Transverse colon (tissue), 4 donors: Measurements from ENCODE around the gene LSM6.

ENCODE experiments used
- CTCF ChIP-seq, 5 experiments: fragments of 200-600 bp in 3 of 5; fragments of 450-650 bp in 2 of 5; sonication (generic) in 3 of 5; IDR thresholded peaks; 1 replicate in 2 of 5; 2 replicates in 3 of 5; pipeline ENCODE4 v1.5.1; 2016 to 2017; ENCODE audit warnings: antibody characterized with exemption in 5 of 5, inconsistent platforms in 3 of 5, mild to moderate bottlenecking in 2 of 5, moderate library complexity in 1 of 5
- EP300 ChIP-seq: sonication (generic); formaldehyde crosslinking; IDR thresholded peaks from one replicate; pipeline ENCODE4 v1.6.1; 2017; ENCODE audit warnings: antibody characterized with exemption, low read depth
- POLR2A ChIP-seq: fragments of 450-650 bp; IDR thresholded peaks from one replicate; pipeline ENCODE4 v1.6.1; 2016; ENCODE audit warnings: antibody characterized with exemption, mild to moderate bottlenecking, moderate library complexity
- POLR2AphosphoS5 ChIP-seq, 3 donors: sonication (generic); formaldehyde crosslinking; IDR thresholded peaks; one replicate each; pipeline ENCODE4 v1.6.1; 2016; ENCODE audit warnings: antibody characterized with exemption in 3 of 3

DNA sequence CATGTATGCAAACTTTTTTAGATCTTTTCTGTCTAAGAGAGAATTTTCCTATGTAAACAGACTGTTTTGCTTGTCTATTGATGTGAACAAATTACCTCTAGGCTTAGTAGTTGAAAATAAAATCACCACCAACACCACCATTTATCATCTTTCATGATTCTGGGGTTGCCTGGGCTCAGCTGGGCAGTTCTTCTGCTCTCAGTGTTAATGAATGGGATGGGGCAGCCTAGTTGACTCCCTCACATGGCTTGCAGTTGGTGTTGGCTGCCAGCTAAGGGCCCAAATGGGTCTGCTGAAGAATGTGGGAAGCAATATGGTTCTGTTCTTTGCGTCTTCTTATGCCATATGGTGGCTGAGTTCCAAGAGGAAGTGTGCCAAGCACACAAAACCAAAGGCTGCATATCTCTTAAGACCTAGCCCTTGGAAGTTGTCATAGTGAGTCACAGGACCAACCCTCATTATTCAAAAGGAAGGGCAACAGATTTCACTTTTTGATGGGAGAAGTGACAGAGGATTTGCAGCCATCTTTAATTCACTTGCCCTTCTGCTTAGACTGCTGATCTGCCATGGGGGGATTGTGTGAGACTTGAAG is 56.7 kb downstream of the LSM6 start:
- TF ChIP-seq EP300 (no peak), CTCF (IDR thresholded peaks at IDR 0.05) (no peak), POLR2A (no peak), POLR2AphosphoS5 (IDR thresholded peaks at IDR 0.05) (no peak)
